Mammary epithelial cell (primary cell): Measurements from ENCODE around the gene CHRNB1.

Experiments
- EZH2 ChIP-seq: IDR thresholded peaks from 2 replicates; pipeline ENCODE4 v1.6.1; 2012; ENCODE audit warnings: low read length, inconsistent platforms, borderline replicate concordance
- TF ChIP-seq, protein P1 (sequence below), 2 donors: IDR thresholded peaks in 1 of 2; conservative IDR thresholded peaks in 1 of 2; 2 replicates each; pipeline ENCODE4 v1.5.1; 2011 to 2012; ENCODE audit warnings: inconsistent platforms in 2 of 2, low read length in 2 of 2, mild to moderate bottlenecking in 2 of 2, control low read depth in 1 of 2, low read depth in 1 of 2; ENCODE audit not compliant: insufficient read depth in 1 of 2; ENCODE audit errors: extremely low read depth in 1 of 2

DNA sequence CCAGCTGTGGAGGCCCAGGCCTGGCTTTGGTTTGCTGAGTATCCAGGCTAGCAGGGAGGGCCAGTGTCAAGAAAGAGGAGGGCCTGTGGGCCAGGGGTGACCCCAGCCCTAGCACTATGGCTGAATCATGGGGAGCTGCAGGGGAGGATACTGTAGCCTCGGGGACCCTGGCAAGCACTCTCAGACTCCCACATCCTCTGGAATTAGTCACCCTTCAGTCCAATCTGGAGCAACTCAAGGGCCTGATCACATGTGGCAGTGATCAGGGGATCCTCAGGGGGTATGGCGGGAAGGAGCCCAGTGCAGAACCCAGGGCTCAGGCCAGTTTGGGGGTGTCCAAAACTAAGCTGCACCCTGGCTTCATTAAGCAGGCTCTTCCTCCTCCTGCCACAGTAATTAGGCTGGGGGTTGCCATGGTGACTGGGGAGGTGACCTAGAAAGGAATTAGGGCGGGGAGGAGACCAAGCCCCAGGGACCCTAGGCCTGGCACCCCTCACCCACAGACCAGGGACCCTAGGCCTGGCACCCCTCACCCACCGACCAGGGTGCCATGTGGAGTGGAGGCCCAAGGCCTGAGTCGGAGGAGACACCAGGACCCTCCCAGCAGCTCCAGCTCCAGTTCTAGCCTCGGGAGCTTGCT is 31.4 kb upstream of the CHRNB1 start:
- TF ChIP-seq, protein P1, sequence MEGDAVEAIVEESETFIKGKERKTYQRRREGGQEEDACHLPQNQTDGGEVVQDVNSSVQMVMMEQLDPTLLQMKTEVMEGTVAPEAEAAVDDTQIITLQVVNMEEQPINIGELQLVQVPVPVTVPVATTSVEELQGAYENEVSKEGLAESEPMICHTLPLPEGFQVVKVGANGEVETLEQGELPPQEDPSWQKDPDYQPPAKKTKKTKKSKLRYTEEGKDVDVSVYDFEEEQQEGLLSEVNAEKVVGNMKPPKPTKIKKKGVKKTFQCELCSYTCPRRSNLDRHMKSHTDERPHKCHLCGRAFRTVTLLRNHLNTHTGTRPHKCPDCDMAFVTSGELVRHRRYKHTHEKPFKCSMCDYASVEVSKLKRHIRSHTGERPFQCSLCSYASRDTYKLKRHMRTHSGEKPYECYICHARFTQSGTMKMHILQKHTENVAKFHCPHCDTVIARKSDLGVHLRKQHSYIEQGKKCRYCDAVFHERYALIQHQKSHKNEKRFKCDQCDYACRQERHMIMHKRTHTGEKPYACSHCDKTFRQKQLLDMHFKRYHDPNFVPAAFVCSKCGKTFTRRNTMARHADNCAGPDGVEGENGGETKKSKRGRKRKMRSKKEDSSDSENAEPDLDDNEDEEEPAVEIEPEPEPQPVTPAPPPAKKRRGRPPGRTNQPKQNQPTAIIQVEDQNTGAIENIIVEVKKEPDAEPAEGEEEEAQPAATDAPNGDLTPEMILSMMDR (conservative IDR thresholded peaks at IDR 0.05 in 1 of 2, IDR thresholded peaks at IDR 0.05 in 1 of 2; ENCODE audit: extremely low read depth in 1 of 2, insufficient read depth in 1 of 2, low read depth in 1 of 2, low read length in 2 of 2), result no peak
- TF ChIP-seq EZH2, result no peak
